DND-41 (cell line): ENCODE data around the gene FAM187B.

Source experiments
- EZH2 ChIP-seq: IDR thresholded peaks from 3 replicates; pipeline ENCODE4 v1.6.1; 2012; ENCODE audit warnings: borderline replicate concordance, low read depth, mild to moderate bottlenecking, moderate library complexity, low read length, inconsistent platforms; ENCODE audit not compliant: severe bottlenecking
- TF ChIP-seq, protein P1 (sequence below): IDR thresholded peaks from 2 replicates; pipeline ENCODE4 v1.5.1; 2012; ENCODE audit warnings: borderline replicate concordance, low read length, moderate library complexity, mild to moderate bottlenecking; ENCODE audit not compliant: poor library complexity, severe bottlenecking; ENCODE audit errors: extremely low read depth

DNA sequence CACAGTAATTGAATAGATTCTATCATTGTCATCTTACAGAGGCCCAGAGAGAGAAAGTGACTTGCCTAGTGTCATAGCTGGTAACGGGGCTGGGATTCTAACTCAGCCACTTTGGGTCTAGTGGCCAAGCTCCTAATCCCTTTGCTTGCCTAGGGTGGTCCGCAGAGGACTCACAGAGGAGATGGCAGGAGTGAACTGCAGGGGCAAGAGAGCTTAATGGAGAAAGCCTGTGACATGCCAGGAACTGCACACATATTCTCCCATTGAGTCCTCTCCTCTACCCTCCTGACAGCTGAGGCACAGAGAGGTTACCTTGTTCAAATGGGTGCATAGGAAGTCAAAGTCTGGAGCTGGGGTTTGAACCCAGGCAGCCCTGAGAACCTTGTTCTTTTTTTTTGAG, 22.9 kb upstream of the FAM187B start:
- TF ChIP-seq, protein P1, sequence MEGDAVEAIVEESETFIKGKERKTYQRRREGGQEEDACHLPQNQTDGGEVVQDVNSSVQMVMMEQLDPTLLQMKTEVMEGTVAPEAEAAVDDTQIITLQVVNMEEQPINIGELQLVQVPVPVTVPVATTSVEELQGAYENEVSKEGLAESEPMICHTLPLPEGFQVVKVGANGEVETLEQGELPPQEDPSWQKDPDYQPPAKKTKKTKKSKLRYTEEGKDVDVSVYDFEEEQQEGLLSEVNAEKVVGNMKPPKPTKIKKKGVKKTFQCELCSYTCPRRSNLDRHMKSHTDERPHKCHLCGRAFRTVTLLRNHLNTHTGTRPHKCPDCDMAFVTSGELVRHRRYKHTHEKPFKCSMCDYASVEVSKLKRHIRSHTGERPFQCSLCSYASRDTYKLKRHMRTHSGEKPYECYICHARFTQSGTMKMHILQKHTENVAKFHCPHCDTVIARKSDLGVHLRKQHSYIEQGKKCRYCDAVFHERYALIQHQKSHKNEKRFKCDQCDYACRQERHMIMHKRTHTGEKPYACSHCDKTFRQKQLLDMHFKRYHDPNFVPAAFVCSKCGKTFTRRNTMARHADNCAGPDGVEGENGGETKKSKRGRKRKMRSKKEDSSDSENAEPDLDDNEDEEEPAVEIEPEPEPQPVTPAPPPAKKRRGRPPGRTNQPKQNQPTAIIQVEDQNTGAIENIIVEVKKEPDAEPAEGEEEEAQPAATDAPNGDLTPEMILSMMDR, result no peak
- TF ChIP-seq EZH2, result no peak
